ENCODE results near the gene PTBP1. TPM values are rescaled to one million over a fixed set of nuclear protein-coding genes. Genes with fewer than 3 reads are reported as not detected.
A peak's percentile ranks its signal among the peaks of the same experiment; 100 is the strongest.

Gene PTBP1
- total and polyA plus RNA-seq, 2 experiments from 2014 or later: 539 to 632 TPM

DNA sequence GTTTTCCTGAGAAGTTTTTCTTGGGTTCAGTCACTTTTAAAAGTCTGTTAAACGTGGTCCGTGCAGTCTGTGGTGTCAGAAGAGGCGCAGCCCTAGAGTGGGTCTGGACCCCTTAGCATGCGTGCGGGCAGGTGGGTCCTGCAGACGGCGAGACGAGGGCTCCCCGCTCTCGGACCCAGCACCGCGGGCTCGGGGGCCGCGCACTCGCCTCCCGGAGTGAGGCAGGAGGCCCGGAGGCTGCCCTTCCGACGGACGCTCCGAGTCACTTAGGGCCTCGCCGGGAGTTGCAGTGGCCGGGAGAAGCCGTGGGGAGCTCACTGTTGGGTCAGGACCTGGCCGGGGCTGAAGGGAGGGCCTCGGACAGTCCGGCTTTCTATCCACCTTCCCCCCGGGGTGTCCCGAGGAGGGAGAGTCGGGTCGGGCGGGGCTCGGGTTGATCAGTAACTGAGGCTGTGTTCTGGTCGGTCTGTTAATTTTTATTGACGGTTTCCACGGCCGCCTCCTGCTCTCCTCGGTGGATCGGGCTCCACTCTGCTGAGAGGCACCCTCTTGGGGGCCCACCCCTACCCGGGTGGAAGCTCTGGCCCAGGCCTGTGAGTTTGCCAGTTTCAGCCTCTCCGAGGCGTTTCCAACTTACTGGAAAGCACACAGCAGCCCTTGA, 1.3 kb downstream of the PTBP1 start:
- ATAC-seq (no peak), DNase-seq (ENCODE audit: low spot score) (no peak)
- no peak overlapping the region for H2AFZ ChIP-seq
- no peaks in the 10 kb centered on the region for H3K9me2 ChIP-seq (ENCODE audit: insufficient read depth)
- TF ChIP-seq JUNB (IDR thresholded peaks at IDR 0.05; ENCODE audit: unreplicated experiment) (no peak), STAT1 (IDR thresholded peaks at IDR 0.05; ENCODE audit: unreplicated experiment) (no peak), POLR2AphosphoS5 (IDR thresholded peaks at IDR 0.05; ENCODE audit: low read depth) (0 out of 2 replicates have a peak, but pooled peaks have one; percentile 14)
- H4K20me1 ChIP-seq (replicated peaks; ENCODE audit: insufficient read depth): peaks cover 45% of the 10 kb centered on the region
- peak overlapping the region; percentile 98 for H3K4me3 ChIP-seq
- H3K4me1 ChIP-seq (ENCODE audit: insufficient read depth): peaks cover 30% of the 10 kb centered on the region
- peaks cover 33% of the 10 kb centered on the region for H3K4me1 Mint-ChIP-seq
- peak overlapping the region; percentile 94 for H3K4me3 Mint-ChIP-seq
- H3K79me2 ChIP-seq (replicated peaks; ENCODE audit: insufficient read depth): peaks cover 57% of the 10 kb centered on the region
- peak overlapping the region; percentile 83 for H3K27ac ChIP-seq (ENCODE audit: low read depth)
- H3F3A ChIP-seq (replicated peaks; ENCODE audit: low read depth): peaks cover 32% of the 10 kb centered on the region
- peak overlapping the region; percentile 98 for H3K4me2 ChIP-seq
- no peaks in the 10 kb centered on the region for H3K27me3 ChIP-seq (ENCODE audit: insufficient read depth)
- peaks cover 50% of the 10 kb centered on the region for H3K36me3 Mint-ChIP-seq (ENCODE audit: low read depth)
- H3K9me3 Mint-ChIP-seq: no peaks in the 10 kb centered on the region
- peaks cover 10% of the 10 kb centered on the region; the same call in 1 of the 2 replicates for H3K36me3 ChIP-seq (ENCODE audit: insufficient read depth)
- peaks cover 20% of the 10 kb centered on the region for H3K27me3 Mint-ChIP-seq (ENCODE audit: insufficient read depth, low read depth, poor library complexity)
- H3K27ac Mint-ChIP-seq: peak overlapping the region; percentile 93

DNA sequence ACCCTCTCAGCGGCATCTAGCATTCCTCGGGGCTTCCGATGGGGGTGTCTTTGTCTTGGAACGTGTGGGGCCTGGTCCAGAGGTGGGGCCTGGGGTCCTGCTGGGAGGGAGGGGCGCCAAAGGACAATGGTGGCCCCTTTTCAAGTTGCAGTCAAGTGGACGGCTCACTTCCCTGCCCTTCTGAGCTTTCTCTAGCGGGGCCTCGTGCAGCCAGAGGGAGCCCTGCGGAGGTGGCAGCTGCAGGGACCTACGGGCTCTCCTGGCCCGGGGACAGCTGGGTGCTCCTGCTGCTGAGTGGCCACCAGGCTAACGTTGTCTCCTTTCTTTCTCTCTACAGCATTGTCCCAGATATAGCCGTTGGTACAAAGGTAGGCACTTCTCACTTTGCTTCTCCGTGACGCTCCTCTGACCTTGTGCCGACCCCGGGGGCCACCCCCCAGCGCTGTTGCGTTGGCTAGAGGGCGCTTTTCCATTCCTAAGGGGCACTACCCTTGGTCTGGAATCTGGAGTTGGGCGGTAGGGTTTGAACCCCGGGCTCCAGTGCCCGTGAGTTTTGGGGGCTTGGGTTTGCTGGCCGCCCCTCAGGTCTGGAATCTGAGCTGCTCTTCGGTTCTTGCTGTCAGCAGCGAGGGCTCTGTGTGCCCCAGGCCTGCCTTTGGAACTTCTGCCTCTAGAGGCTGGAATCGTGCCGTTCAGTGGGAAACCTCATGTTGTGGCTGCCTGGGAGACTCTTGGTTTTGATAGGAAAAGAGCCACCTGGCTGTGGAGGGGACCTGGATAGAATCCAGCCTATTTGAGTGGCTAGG, 2.0 kb downstream of the PTBP1 start:
- H3K4me3 Mint-ChIP-seq: peak overlapping the region; percentile 94
- ATAC-seq: peak; percentile 8
- TF ChIP-seq, protein P1, sequence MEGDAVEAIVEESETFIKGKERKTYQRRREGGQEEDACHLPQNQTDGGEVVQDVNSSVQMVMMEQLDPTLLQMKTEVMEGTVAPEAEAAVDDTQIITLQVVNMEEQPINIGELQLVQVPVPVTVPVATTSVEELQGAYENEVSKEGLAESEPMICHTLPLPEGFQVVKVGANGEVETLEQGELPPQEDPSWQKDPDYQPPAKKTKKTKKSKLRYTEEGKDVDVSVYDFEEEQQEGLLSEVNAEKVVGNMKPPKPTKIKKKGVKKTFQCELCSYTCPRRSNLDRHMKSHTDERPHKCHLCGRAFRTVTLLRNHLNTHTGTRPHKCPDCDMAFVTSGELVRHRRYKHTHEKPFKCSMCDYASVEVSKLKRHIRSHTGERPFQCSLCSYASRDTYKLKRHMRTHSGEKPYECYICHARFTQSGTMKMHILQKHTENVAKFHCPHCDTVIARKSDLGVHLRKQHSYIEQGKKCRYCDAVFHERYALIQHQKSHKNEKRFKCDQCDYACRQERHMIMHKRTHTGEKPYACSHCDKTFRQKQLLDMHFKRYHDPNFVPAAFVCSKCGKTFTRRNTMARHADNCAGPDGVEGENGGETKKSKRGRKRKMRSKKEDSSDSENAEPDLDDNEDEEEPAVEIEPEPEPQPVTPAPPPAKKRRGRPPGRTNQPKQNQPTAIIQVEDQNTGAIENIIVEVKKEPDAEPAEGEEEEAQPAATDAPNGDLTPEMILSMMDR (conservative IDR thresholded peaks at IDR 0.05; ENCODE audit: low read depth in 2 of 2): peak in 1 of 2 experiments; percentile 24; a peak in 1 of 4 replicates
- no peak for TF ChIP-seq ZNF331 (CRISPR knock-in tag; IDR thresholded peaks at IDR 0.05; ENCODE audit: low read depth)
- peaks cover 57% of the 10 kb centered on the region for H3K36me3 Mint-ChIP-seq (ENCODE audit: low read depth)
- H3K9me3 Mint-ChIP-seq: no peaks in the 10 kb centered on the region
- Histone ChIP-seq H3K9me2 (ENCODE audit: insufficient read depth) (no peaks in the 10 kb centered on the region), H3K79me2 (replicated peaks; ENCODE audit: insufficient read depth) (peaks cover 65% of the 10 kb centered on the region), H3K27me3 (ENCODE audit: insufficient read depth) (no peaks in the 10 kb centered on the region), H4K20me1 (replicated peaks; ENCODE audit: insufficient read depth) (peaks cover 52% of the 10 kb centered on the region), H3K4me2 (peak overlapping the region; percentile 98), H3K4me1 (ENCODE audit: insufficient read depth) (peaks cover 30% of the 10 kb centered on the region), H2AFZ (no peak overlapping the region), H3K4me3 (peak overlapping the region; percentile 98), H3K27ac (ENCODE audit: low read depth) (peak overlapping the region; percentile 83), H3F3A (replicated peaks; ENCODE audit: low read depth) (peaks cover 35% of the 10 kb centered on the region), H3K36me3 (ENCODE audit: insufficient read depth) (peaks cover 17% of the 10 kb centered on the region; the same call in 1 of the 2 replicates)
- peak overlapping the region; percentile 92 for H3K27ac Mint-ChIP-seq
- peaks cover 33% of the 10 kb centered on the region for H3K4me1 Mint-ChIP-seq
- H3K27me3 Mint-ChIP-seq (ENCODE audit: insufficient read depth, low read depth, poor library complexity): peaks cover 23% of the 10 kb centered on the region
- DNase-seq (ENCODE audit: low spot score): peak; percentile 56
